ENCODE results near the gene EFNA4. TPM values are rescaled to one million over a fixed set of nuclear protein-coding genes. Genes with fewer than 3 reads are reported as not detected.
A peak's percentile ranks its signal among the peaks of the same experiment; 100 is the strongest.

EFNA4 gene
- total RNA-seq, 2 donors from 2014 or later: 15.9 to 17.9 TPM

DNA sequence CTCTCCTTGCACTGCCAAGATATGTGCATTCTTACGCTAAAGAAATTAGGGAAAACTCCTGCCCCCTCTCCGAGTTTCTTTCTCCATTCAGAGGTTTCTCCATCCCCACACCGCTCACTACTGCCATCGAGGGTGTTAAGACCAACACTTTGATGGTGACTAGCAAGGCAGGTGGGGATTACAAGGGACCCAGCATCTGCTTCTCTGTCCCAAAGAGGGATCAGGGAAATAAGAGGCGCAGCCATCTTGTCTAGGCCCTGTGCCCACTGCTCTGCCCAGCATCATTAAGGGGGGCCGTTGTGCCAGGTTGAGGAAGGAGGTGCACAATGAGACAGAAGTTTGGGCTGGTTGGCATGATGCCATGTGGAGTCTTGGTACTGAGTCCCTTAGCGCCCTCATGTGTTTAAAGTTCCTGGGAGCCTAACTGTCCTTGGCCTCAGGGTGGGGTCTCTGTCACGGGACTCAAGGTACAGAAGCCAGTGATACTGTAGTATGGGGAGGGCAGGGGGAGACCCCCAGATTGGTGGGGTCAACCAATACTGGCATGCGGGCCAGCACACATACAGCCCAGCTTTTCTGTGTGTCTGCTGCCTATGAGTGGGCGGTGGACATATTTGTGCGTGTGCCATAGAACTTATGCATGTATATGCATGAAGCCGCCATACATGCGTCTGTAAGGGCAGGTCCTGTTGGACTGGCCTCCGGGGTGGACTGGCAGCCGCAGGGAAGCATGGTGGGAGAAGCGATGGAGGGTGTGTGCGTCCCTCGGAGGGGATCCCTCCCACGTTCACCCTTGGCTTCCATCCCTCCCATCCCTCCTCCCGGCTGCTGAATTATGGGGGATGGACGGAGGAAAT, 20.6 kb downstream of the EFNA4 start:
- Histone ChIP-seq H3K9ac (ENCODE audit: extremely low read depth, low read length, poor library complexity, severe bottlenecking) (no peak overlapping the region), H3K36me3 (ENCODE audit: control insufficient read depth, insufficient read depth, low read length) (no peaks in the 10 kb centered on the region), H3K27ac (ENCODE audit: low read depth, low read length) (no peak overlapping the region), H3K27me3 (ENCODE audit: control insufficient read depth, insufficient read depth, low read length, poor library complexity, severe bottlenecking) (peaks cover 54% of the 10 kb centered on the region), H3K4me3 (ENCODE audit: low read length) (peak overlapping the region; percentile 93), H3K4me1 (ENCODE audit: control insufficient read depth, insufficient read depth, low read length) (no peaks in the 10 kb centered on the region), H3K9me3 (ENCODE audit: control insufficient read depth, low read length) (no peaks in the 10 kb centered on the region)
- TF ChIP-seq, protein P1, sequence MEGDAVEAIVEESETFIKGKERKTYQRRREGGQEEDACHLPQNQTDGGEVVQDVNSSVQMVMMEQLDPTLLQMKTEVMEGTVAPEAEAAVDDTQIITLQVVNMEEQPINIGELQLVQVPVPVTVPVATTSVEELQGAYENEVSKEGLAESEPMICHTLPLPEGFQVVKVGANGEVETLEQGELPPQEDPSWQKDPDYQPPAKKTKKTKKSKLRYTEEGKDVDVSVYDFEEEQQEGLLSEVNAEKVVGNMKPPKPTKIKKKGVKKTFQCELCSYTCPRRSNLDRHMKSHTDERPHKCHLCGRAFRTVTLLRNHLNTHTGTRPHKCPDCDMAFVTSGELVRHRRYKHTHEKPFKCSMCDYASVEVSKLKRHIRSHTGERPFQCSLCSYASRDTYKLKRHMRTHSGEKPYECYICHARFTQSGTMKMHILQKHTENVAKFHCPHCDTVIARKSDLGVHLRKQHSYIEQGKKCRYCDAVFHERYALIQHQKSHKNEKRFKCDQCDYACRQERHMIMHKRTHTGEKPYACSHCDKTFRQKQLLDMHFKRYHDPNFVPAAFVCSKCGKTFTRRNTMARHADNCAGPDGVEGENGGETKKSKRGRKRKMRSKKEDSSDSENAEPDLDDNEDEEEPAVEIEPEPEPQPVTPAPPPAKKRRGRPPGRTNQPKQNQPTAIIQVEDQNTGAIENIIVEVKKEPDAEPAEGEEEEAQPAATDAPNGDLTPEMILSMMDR (conservative IDR thresholded peaks at IDR 0.05): no peak
- Mint-ChIP-seq H3K4me3 (peak overlapping the region; percentile 88), H3K27me3 (ENCODE audit: insufficient read depth) (peaks cover 65% of the 10 kb centered on the region), H3K4me1 (peaks cover 15% of the 10 kb centered on the region), H3K27ac (peak overlapping the region; percentile 97), H3K9me3 (no peaks in the 10 kb centered on the region), H3K36me3 (ENCODE audit: low read depth) (no peaks in the 10 kb centered on the region)
- DNase-seq: peak; percentile 53
- WGBS, 2 experiments (ENCODE audit: insufficient coverage in 1 of 2, insufficient read length in 1 of 2): 44 to 55% methylated on average over 8 to 20 of the region's 21 CpGs

DNA sequence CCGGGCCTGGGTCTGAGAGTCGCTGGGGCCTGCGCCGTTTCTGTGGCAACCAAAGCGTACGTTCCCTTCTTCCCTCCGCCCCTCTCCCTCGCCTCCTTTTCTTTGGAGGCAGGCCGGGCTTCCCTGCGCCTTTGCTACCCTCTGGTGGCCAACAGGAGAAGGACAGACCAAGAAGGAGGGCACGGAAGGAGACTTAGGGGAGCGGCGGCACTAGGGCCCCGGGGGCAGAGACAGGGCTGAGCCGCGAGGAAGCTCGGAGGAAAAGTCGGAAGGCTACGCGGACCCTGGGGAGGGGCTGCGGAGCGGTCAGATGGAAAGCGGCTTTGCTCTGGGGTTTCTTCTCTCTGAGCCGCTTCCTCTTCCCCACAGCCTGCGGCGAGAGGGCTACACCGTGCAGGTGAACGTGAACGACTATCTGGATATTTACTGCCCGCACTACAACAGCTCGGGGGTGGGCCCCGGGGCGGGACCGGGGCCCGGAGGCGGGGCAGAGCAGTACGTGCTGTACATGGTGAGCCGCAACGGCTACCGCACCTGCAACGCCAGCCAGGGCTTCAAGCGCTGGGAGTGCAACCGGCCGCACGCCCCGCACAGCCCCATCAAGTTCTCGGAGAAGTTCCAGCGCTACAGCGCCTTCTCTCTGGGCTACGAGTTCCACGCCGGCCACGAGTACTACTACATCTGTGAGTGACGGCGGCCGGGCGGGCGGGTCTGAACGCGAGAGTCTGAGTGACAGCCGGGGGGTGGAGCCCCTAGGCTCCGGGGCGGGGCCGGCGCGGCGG, 21.4 kb downstream of the EFNA4 start:
- peak overlapping the region; percentile 97 for H3K27ac Mint-ChIP-seq
- Histone ChIP-seq H3K27ac (ENCODE audit: low read depth, low read length) (peak overlapping the region; percentile 66), H3K9me3 (ENCODE audit: control insufficient read depth, low read length) (no peaks in the 10 kb centered on the region), H3K9ac (ENCODE audit: extremely low read depth, low read length, poor library complexity, severe bottlenecking) (peak overlapping the region; percentile 44), H3K27me3 (ENCODE audit: control insufficient read depth, insufficient read depth, low read length, poor library complexity, severe bottlenecking) (peaks cover 46% of the 10 kb centered on the region), H3K4me1 (ENCODE audit: control insufficient read depth, insufficient read depth, low read length) (no peaks in the 10 kb centered on the region), H3K36me3 (ENCODE audit: control insufficient read depth, insufficient read depth, low read length) (no peaks in the 10 kb centered on the region), H3K4me3 (ENCODE audit: low read length) (peak overlapping the region; percentile 93)
- H3K36me3 Mint-ChIP-seq (ENCODE audit: low read depth): no peaks in the 10 kb centered on the region
- H3K4me3 Mint-ChIP-seq: peak overlapping the region; percentile 88
- peaks cover 57% of the 10 kb centered on the region for H3K27me3 Mint-ChIP-seq (ENCODE audit: insufficient read depth)
- peak; percentile 98 for DNase-seq
- H3K9me3 Mint-ChIP-seq: no peaks in the 10 kb centered on the region
- H3K4me1 Mint-ChIP-seq: peaks cover 10% of the 10 kb centered on the region
- WGBS, 2 experiments (ENCODE audit: insufficient coverage in 1 of 2, insufficient read length in 1 of 2): 0% methylated on average over 32 to 67 of the region's 67 CpGs
- TF ChIP-seq, protein P1 (conservative IDR thresholded peaks at IDR 0.05): peak; percentile 96

DNA sequence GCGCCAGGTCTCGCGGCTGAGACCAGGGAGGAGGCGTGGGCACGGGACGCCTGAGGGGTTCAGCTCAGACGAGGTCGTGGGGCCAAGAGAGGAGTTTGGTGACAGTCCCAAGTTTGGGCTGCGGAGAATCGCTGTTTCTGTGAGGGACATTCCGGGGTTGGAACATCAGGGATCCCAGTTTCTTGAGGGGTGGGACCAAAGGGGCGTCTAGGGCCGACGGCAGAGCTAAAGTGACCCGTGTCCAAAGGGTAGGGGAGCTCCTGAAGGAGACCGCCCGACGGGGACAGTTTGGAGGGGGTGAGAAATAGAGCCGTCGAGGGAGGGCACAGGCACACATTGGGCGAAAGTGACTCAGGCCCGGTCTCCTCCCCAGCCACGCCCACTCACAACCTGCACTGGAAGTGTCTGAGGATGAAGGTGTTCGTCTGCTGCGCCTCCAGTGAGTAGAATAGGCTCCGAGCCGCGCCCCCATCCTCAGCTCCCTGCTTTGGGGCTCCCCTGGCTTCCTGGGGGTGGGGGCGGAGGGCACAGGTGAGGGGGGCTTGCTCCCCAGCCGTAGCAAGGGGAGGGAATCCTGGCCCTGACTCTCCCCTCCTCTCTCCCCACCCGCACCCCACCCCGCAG, 22.1 kb downstream of the EFNA4 start:
- TF ChIP-seq, protein P1 (conservative IDR thresholded peaks at IDR 0.05): no peak
- H3K27me3 ChIP-seq (ENCODE audit: control insufficient read depth, insufficient read depth, low read length, poor library complexity, severe bottlenecking): peaks cover 39% of the 10 kb centered on the region
- no peaks in the 10 kb centered on the region for H3K9me3 Mint-ChIP-seq
- peak overlapping the region; percentile 93 for H3K4me3 ChIP-seq (ENCODE audit: low read length)
- H3K36me3 Mint-ChIP-seq (ENCODE audit: low read depth): no peaks in the 10 kb centered on the region
- DNase-seq: peak; percentile 80
- no peak overlapping the region for H3K9ac ChIP-seq (ENCODE audit: extremely low read depth, low read length, poor library complexity, severe bottlenecking)
- no peaks in the 10 kb centered on the region for H3K36me3 ChIP-seq (ENCODE audit: control insufficient read depth, insufficient read depth, low read length)
- peaks cover 51% of the 10 kb centered on the region for H3K27me3 Mint-ChIP-seq (ENCODE audit: insufficient read depth)
- H3K4me1 ChIP-seq (ENCODE audit: control insufficient read depth, insufficient read depth, low read length): no peaks in the 10 kb centered on the region
- H3K27ac Mint-ChIP-seq: peak overlapping the region; percentile 97
- peak overlapping the region; percentile 88 for H3K4me3 Mint-ChIP-seq
- 5% methylated on average over 10 to 32 of the region's 32 CpGs for WGBS, 2 experiments (ENCODE audit: insufficient coverage in 1 of 2, insufficient read length in 1 of 2)
- no peak overlapping the region for H3K27ac ChIP-seq (ENCODE audit: low read depth, low read length)
- H3K4me1 Mint-ChIP-seq: peaks cover 10% of the 10 kb centered on the region
- H3K9me3 ChIP-seq (ENCODE audit: control insufficient read depth, low read length): no peaks in the 10 kb centered on the region
